ENCODE measurements around the gene PRR14L.
"Not testable (repeated sequence)": the region's sequence is repeated elsewhere in the genome, so short reads cannot be mapped to it uniquely, and the experiment has no call there.

Gene PRR14L

GRCh38 chr22:31682751-31683150, 67.2 kb downstream of the PRR14L start:
- H3K4me3 Mint-ChIP-seq = no peak overlapping the region
- peak overlapping the region in 2 of 3 experiments; percentile 96 to 98 for H3K27ac Mint-ChIP-seq
- H3K9me3 Mint-ChIP-seq = no peaks in the 10 kb centered on the region
- H3K36me3 Mint-ChIP-seq (ENCODE audit: low read depth) = peaks cover 40% of the 10 kb centered on the region
- H3K27me3 Mint-ChIP-seq (ENCODE audit: low read depth) = no peaks in the 10 kb centered on the region
- H3K4me1 Mint-ChIP-seq = peaks cover 38% of the 10 kb centered on the region
- no peak for TF ChIP-seq CTCF (IDR thresholded peaks at IDR 0.05; ENCODE audit: unreplicated experiment in 3 of 3)

GRCh38 chr22:31681349-31682345, 68.3 kb downstream of the PRR14L start:
- Mint-ChIP-seq H3K27ac (peak overlapping the region; percentile 75 to 98 (median 96)), H3K36me3 (ENCODE audit: low read depth) (peaks cover 34% of the 10 kb centered on the region), H3K4me3 (peak overlapping the region in 1 of 3 experiments; percentile 47), H3K9me3 (no peaks in the 10 kb centered on the region), H3K27me3 (ENCODE audit: low read depth) (no peaks in the 10 kb centered on the region), H3K4me1 (peaks cover 43% of the 10 kb centered on the region)
- TF ChIP-seq CTCF (IDR thresholded peaks at IDR 0.05; ENCODE audit: unreplicated experiment in 3 of 3) = no peak

- Mint-ChIP-seq H3K9me3 (no peaks in the 10 kb centered on the region), H3K27me3 (ENCODE audit: low read depth) (no peaks in the 10 kb centered on the region), H3K27ac (peak overlapping the region in 2 of 3 experiments; percentile 96 to 98), H3K36me3 (ENCODE audit: low read depth) (peaks cover 32% of the 10 kb centered on the region), H3K4me1 (peaks cover 44% of the 10 kb centered on the region), H3K4me3 (no peak overlapping the region)
- TF ChIP-seq CTCF (IDR thresholded peaks at IDR 0.05; ENCODE audit: unreplicated experiment in 3 of 3) = no peak
Observed at GRCh38 chr22:31680861-31681341, 69.0 kb downstream of the PRR14L start.

GRCh38 chr22:31678748-31679147, 71.2 kb downstream of the PRR14L start:
- H3K27me3 Mint-ChIP-seq (ENCODE audit: low read depth) = no peaks in the 10 kb centered on the region
- no peak overlapping the region for H3K4me3 Mint-ChIP-seq
- peaks cover 44% of the 10 kb centered on the region for H3K4me1 Mint-ChIP-seq
- H3K27ac Mint-ChIP-seq = peak overlapping the region in 1 of 3 experiments; percentile 73
- peaks cover 11% of the 10 kb centered on the region for H3K36me3 Mint-ChIP-seq (ENCODE audit: low read depth)
- TF ChIP-seq CTCF (IDR thresholded peaks at IDR 0.05; ENCODE audit: unreplicated experiment in 3 of 3) = no peak
- H3K9me3 Mint-ChIP-seq = no peaks in the 10 kb centered on the region

GRCh38 chr22:31676700-31677099, 73.2 kb downstream of the PRR14L start:
- H3K27me3 Mint-ChIP-seq (ENCODE audit: low read depth) = no peaks in the 10 kb centered on the region
- no peaks in the 10 kb centered on the region for H3K9me3 Mint-ChIP-seq
- H3K36me3 Mint-ChIP-seq (ENCODE audit: low read depth) = peaks cover 3% of the 10 kb centered on the region
- H3K4me3 Mint-ChIP-seq = peak overlapping the region; percentile 82 to 84 (median 84)
- TF ChIP-seq CTCF (IDR thresholded peaks at IDR 0.05; ENCODE audit: unreplicated experiment in 3 of 3) = no peak
- H3K4me1 Mint-ChIP-seq = peaks cover 27% of the 10 kb centered on the region
- peak overlapping the region in 1 of 3 experiments; percentile 49 for H3K27ac Mint-ChIP-seq

- not testable (repeated sequence) for H3K27me3 Mint-ChIP-seq (ENCODE audit: low read depth); H3K9me3 Mint-ChIP-seq; H3K4me3 Mint-ChIP-seq; H3K36me3 Mint-ChIP-seq (ENCODE audit: low read depth); H3K27ac Mint-ChIP-seq
- peaks cover 10% of the 10 kb centered on the region for H3K4me1 Mint-ChIP-seq
Observed at GRCh38 chr22:31674219-31674618, 75.7 kb downstream of the PRR14L start.

GRCh38 chr22:31668849-31669248, 81.1 kb downstream of the PRR14L start:
- H3K9me3 Mint-ChIP-seq; H3K27ac Mint-ChIP-seq; H3K36me3 Mint-ChIP-seq (ENCODE audit: low read depth); H3K27me3 Mint-ChIP-seq (ENCODE audit: low read depth); H3K4me1 Mint-ChIP-seq; H3K4me3 Mint-ChIP-seq: not testable (repeated sequence)

Data from nephron (organoid).